Skin epidermis (tissue), 12 donors: ENCODE results near the gene ASTN2.
"Not testable (repeated sequence)": the region's sequence is repeated elsewhere in the genome, so short reads cannot be mapped to it uniquely, and the experiment has no call there.

Experiments
- H3K27ac ChIP-seq, 21 experiments: fragments of 200-600 bp; sonication (generic) in 11 of 21; one replicate each; pipeline ENCODE4 v1.5.0; 2020; ENCODE audit warnings: mild to moderate bottlenecking in 3 of 21, inconsistent platforms in 2 of 21, moderate library complexity in 2 of 21
- H3K4me3 ChIP-seq, 7 experiments: fragments of 200-600 bp; sonication (generic) in 2 of 7; one replicate each; pipeline ENCODE4 v1.5.0; 2020; ENCODE audit warnings: inconsistent platforms in 2 of 7, mild to moderate bottlenecking in 2 of 7, moderate library complexity in 1 of 7

The ASTN2 gene

DNA sequence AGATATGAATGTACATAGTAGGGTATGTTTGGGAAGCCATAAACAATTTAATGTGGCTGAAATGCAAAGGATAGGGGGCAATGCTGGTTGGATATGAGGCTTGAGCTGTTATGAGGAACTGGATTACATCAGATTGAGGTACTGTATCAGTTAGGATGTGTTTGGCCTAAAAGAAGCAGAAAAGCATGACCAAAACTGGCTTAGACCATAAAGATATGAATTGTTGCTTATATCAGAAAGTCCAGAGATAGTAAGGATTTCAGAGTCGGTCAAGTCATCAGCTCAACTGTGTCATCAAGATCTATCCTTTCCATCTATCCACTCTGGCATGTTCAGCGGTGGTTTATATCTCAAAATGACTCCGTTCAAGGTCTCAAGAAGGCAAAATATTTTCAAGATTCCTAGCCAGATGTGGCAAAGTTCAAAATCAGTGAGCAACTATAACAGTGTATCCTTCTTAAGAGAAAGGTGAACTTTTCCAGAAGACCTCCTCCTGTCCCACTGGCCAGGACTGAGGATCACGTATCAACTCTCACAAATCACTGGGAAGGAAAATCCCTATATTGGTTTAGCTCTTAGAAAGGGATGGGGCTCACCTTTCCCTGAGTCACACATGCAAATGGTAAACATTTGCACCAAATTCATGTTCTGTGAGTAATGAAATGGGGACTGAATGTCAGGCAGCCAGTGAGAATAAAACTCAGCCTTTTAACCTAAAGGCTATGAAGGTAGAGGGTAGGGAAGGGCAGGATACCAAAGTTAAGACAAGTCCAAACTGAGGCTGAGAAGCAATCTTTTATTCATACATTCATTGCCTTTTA lies 469.9 kb downstream of the ASTN2 start:
- Histone ChIP-seq H3K4me3 (no peak overlapping the region), H3K27ac (no peak overlapping the region)

- H3K4me3 ChIP-seq = no peak overlapping the region
- H3K27ac ChIP-seq = no peak overlapping the region
These were observed 470.9 kb downstream of the ASTN2 start for GRCh38 chr9:116943970-116944369.

DNA sequence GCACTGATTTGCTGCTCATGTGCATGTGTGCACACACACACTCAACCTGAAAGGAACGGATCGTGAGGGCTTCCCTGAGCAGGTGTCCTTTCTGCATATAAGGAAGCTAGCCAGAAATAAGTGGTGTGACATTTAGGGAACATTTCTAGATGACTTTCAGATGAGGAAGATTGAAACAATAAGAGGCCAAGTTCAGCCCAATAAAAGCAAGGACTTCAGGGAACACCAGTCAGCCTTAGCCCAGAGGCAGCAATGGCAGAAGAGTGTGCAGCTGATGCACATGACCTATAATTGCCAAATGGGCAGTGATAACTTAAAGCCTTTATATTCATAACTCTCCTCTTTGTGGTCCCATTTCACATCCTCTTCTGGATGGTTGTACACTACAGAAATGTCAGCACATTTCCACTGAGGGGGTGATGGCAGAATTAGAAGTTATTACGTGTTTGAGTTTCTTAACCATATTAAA lies 472.2 kb downstream of the ASTN2 start:
- H3K27ac ChIP-seq = no peak overlapping the region
- H3K4me3 ChIP-seq = no peak overlapping the region

DNA sequence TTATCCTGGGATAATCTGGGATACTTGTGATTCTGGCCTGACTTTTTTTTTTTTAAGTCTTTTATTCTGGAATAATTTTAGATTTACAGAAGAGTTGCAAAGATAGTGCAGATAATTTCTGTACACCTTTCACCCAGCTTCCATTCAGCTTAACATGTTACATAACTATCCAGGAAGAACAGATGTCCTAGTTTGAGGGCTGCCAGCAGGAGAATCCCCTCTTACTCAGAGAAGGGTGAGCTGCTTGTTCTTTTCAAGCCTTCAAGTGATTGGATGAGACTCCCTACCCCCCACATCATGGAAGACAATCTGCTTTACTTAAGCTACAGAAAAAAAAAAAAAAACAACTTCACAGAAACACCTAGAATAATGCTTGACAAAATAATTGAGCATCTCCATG lies 473.6 kb downstream of the ASTN2 start:
- H3K4me3 ChIP-seq = no peak overlapping the region
- H3K27ac ChIP-seq = no peak overlapping the region

GRCh38 chr9:116940614-116941215 lies 474.1 kb downstream of the ASTN2 start:
- H3K27ac ChIP-seq = no peak overlapping the region

DNA sequence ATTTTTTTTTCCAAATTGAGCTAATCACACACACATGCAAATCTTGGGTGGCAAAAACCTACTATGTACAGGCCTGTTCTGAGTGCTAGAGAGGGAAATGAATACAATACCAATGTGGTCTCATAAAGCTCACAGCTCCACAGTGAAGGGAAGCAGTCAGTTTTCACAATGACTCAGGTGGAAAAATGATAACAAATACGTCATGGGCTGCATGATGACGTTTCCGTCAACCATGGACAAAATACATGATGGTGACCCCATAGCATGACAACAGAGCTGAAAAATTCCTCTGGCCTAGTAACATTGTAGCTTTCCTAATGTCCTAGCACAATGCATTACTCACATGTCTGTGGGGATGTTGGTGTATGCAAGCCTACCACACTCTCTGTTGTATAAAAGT lies 475.2 kb downstream of the ASTN2 start:
- no peak overlapping the region for H3K4me3 ChIP-seq
- no peak overlapping the region for H3K27ac ChIP-seq

More at GRCh38 chr9:116940614-116941215, 474.1 kb downstream of the ASTN2 start:
- no peak overlapping the region for H3K4me3 ChIP-seq

DNA sequence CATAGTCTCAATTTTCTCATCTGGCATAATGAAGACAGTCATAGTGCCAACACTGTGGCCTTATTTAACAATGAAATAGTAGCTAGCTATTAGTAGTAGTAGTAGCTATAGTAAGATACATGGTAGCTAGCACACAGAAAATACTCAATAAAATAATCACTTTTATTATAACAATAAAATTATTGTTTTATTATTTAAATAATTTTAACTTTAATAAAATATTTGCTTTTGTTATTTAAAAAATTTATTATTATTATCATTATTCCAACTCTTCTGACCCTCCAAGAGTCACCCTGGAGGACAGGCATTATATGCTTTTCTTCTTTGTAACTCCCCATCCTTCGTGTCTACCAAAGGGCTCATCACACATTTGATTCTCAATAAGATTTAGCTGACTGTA lies 475.7 kb downstream of the ASTN2 start:
- H3K27ac ChIP-seq = no peak overlapping the region

DNA sequence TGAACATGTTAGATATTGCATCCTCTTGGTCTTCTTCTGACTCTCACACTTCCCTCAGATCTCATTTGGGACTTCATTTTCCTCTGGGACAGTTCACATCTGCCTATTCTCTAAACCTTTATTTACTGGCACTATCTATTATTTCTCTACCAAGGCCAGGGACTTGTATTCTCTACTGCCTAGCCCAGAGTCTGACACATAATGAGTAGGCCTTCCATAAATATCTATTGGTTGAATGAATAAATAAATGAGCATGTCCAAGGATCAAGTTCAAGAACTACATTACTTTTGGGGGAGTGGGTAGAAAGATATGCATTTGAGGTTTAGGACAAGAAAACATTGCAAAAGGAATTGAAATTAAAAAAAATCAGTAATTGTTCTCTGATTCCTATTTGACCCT lies 477.5 kb downstream of the ASTN2 start:
- Histone ChIP-seq H3K27ac (no peak overlapping the region), H3K4me3 (no peak overlapping the region)

More for the DNA sequence above, 475.7 kb downstream of the ASTN2 start:
- H3K4me3 ChIP-seq = no peak overlapping the region

- H3K27ac ChIP-seq = no peak overlapping the region
- H3K4me3 ChIP-seq = no peak overlapping the region
These were observed 479.5 kb downstream of the ASTN2 start for GRCh38 chr9:116935149-116935897.

DNA sequence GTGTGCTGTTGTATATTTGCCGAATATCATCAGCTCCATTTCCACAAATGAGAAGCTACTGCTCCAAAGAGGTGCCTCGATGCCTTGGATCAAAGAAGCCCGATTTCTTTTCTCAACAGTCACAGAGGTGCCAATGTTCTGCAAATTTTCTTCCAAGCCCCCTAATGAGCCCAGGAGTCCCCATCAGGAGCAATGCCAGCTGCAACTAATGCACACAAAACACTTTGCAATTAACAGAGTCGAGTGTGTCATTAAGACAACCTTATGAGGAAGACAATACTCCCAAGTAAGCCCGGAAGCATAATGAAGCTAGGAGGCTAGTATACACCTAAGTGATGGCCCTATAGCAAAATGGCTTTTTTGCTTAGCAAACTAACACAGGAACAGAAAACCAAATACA lies 480.7 kb downstream of the ASTN2 start:
- no peak overlapping the region for H3K4me3 ChIP-seq

DNA sequence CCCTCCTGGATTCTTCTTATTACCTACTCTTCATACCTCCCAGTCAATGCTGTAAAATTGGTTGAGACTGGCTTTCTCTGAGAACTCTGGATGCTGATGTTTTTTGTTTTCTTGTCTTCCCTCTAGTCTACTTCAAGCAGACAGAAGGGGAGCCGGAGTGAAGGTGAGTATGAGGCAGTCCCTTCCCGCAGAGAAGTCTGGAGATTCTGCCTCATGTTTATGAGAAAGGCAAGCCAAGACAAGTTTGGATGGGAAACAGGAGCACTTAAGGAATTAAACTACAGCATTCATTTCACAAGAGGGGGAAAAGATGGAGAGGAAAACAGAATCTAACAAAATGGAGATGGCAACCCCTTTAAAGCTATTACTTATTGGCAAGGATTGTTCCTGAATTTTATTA lies 481.6 kb downstream of the ASTN2 start:
- H3K4me3 ChIP-seq = no peak overlapping the region

More for the DNA sequence above, 480.7 kb downstream of the ASTN2 start:
- H3K27ac ChIP-seq = no peak overlapping the region

GRCh38 chr9:116929621-116930020 lies 485.2 kb downstream of the ASTN2 start:
- Histone ChIP-seq H3K27ac (no peak overlapping the region), H3K4me3 (no peak overlapping the region)

More for the DNA sequence above, 481.6 kb downstream of the ASTN2 start:
- no peak overlapping the region for H3K27ac ChIP-seq

- H3K4me3 ChIP-seq = no peak overlapping the region
- no peak overlapping the region for H3K27ac ChIP-seq
These were observed 486.0 kb downstream of the ASTN2 start for GRCh38 chr9:116928884-116929283.

DNA sequence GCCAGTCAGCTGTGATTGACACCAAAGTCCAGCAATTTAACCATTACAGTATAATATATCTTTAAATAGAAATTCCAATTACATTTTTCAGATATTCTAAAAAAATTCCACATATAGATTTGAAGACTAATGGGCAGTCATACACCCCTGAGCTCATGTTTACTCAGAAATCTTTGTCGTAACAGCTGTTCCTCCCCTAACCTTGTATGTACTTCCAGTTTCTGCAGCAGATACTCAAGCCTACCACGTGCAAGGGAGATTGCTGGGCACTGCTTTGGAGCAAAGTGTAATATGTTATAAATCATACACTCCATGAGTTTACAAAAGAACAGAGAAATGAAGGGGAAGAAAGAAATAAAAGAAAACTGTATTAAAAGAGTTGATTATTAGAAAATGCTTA lies 486.6 kb downstream of the ASTN2 start:
- Histone ChIP-seq H3K27ac (no peak overlapping the region), H3K4me3 (no peak overlapping the region)

- no peak overlapping the region for H3K27ac ChIP-seq
- no peak overlapping the region for H3K4me3 ChIP-seq
These were observed 487.1 kb downstream of the ASTN2 start for GRCh38 chr9:116927726-116928125.

- no peak overlapping the region for H3K27ac ChIP-seq
- H3K4me3 ChIP-seq = no peak overlapping the region
These were observed 489.7 kb downstream of the ASTN2 start for GRCh38 chr9:116925121-116925520.

- no peak overlapping the region for H3K27ac ChIP-seq
- H3K4me3 ChIP-seq = no peak overlapping the region
These were observed 490.3 kb downstream of the ASTN2 start for GRCh38 chr9:116924462-116925110.

DNA sequence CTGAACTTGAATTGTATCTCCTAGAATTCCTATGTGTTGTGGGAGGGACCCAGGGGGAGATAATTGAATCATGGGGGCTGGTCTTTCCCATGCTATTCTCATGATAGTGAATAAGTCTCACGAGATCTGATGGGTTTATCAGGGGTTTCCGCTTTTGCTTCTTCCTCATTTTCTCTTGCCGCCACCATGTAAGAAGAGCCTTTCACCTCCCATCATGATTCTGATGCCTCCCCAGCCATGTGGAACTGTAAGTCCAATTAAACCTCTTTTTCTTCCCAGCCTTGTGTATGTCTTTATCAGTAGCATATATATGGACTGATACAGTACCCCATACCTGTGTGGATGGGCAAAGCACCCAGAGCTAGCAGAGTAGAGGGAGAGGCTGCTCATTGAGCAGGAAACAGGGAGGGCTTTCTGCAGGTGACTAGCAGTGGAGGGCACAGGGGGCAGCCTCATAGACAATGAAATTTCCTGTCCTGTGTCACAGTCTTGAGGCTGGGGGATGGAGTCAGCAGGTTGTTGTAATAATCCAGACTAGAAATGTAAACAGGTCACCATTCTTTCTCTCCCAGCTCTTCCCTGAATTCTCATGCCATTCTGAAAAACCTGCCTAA lies 496.9 kb downstream of the ASTN2 start:
- H3K27ac ChIP-seq, H3K4me3 ChIP-seq: not testable (repeated sequence)

DNA sequence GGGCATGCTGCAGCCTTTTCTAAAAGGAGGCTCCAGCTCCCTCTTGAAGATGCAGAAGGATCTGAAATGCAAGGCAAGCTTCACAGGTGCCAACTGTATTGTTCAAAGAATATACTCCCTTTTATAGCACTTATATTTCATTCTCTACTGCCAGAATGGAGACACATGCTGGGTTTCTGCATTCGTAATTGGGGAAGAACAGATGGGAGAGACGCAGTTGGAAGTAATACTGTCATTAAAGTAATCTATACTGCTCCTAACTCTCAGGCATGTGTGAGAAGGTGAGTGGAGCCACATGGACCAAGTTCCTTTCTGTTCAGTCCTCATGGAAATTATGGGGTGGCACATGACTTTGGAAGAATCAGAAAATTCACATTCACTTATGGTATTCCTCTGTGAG lies 501.3 kb downstream of the ASTN2 start:
- no peak overlapping the region for H3K27ac ChIP-seq
- H3K4me3 ChIP-seq = no peak overlapping the region

DNA sequence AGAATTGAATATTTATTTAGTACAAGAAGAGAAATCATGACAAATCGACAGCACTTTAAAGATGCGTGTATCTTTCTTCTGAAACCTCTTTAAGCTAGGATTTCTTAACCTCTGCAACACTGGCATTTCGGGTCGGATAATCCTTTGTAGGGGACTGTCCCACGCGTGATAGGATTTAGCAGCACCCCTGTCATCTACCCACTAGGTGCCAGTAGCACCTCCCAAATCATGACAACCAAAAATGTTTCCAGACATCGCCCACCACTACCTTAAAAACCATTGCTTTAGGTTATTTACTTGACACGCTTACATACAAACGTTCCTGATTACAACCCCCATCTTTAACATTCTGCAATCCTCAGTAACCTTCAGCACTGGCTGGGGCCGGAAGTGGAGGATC lies 504.7 kb downstream of the ASTN2 start:
- H3K4me3 ChIP-seq = no peak overlapping the region
- no peak overlapping the region for H3K27ac ChIP-seq
